ENCODE results near the gene PDZD4. TPM values are rescaled to one million over a fixed set of nuclear protein-coding genes. Genes with fewer than 3 reads are reported as not detected.

PDZD4 gene
- total and polyA plus RNA-seq, 9 of the 15 experiments (the other 6 are each of a cell fraction or from before 2014, with no cell fraction given), result 0.05 to 0.38 (median 0.07) TPM; not detected in 5

DNA sequence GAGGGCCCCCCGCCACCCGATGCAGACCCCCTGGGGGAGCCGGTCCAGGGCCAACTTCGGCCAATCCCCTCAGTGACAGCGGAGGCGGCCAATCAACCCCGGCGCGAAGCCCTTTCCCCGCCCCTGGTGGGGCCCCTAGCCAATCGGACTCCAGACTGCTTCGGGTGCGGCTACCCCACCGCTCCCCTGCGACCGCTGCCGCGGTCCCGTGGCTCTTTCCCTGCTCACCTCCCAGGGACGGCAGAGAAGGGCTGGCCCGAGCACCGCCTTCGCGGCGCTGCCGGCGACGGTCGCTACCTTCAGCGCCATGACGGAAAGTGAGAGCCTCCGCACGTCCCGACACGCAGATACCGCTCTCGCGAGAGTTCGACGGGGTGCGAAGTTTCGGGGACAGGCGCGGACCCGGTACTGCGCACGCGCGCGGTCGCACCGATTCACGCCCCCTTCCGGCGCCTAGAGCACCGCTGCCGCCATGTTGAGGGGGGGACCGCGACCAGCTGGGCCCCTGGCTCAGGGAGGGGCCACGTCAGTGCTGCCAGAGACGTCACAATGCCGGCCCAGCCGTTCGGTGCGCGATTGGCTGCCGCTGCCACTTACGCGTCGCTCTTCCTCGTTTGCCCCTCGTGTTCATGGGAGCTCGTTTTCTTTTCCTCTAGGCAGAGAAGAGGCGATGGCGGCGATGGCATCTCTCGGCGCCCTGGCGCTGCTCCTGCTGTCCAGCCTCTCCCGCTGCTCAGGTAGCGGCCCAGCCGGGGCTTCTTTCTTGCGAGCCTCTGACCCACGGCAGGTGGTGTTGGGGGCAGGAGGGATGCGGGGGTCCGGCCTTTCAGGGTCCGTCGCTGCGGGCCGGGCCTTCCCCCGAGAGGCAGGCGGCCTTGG lies 36.1 kb downstream of the PDZD4 start, which contains the start of the genes IDH3G and SSR4 (continued):
- TF ChIP-seq, protein P1, sequence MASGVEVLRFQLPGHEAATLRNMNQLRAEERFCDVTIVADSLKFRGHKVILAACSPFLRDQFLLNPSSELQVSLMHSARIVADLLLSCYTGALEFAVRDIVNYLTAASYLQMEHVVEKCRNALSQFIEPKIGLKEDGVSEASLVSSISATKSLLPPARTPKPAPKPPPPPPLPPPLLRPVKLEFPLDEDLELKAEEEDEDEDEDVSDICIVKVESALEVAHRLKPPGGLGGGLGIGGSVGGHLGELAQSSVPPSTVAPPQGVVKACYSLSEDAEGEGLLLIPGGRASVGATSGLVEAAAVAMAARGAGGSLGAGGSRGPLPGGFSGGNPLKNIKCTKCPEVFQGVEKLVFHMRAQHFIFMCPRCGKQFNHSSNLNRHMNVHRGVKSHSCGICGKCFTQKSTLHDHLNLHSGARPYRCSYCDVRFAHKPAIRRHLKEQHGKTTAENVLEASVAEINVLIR (CRISPR knock-in tag; IDR thresholded peaks at IDR 0.05), result peak; percentile 75
- peak in 1 of 2 experiments; percentile 48; a peak in 1 of 4 replicates for TF ChIP-seq RCOR1 (IDR thresholded peaks at IDR 0.05; ENCODE audit: borderline replicate concordance in 1 of 2, low read depth in 2 of 2, low read length in 2 of 2)
- TF ChIP-seq SREBF1 (IDR thresholded peaks at IDR 0.05; ENCODE audit: borderline replicate concordance, low read depth, low read length), result no peak
- no peak for TF ChIP-seq TCF7 (IDR thresholded peaks at IDR 0.05; ENCODE audit: borderline replicate concordance)
- TF ChIP-seq CTBP1 (IDR thresholded peaks at IDR 0.05; ENCODE audit: borderline replicate concordance), result peak; percentile 81
- TF ChIP-seq, protein P2, sequence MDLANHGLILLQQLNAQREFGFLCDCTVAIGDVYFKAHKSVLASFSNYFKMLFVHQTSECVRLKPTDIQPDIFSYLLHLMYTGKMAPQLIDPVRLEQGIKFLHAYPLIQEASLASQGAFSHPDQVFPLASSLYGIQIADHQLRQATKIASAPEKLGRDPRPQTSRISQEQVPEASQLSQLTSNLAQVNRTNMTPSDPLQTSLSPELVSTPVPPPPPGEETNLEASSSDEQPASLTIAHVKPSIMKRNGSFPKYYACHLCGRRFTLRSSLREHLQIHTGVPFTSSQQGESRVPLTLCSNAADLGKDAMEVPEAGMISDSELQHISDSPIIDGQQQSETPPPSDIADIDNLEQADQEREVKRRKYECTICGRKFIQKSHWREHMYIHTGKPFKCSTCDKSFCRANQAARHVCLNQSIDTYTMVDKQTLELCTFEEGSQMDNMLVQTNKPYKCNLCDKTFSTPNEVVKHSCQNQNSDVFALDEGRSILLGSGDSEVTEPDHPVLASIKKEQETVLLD (IDR thresholded peaks at IDR 0.05), result peak; percentile 94
- TF ChIP-seq HDAC6 (IDR thresholded peaks at IDR 0.05; ENCODE audit: low read depth, low read length), result no peak
- peak in 1 of 2 experiments; percentile 56; a peak in 1 of 4 replicates for TF ChIP-seq TEAD1 (CRISPR knock-in tag; IDR thresholded peaks at IDR 0.05)
- TF ChIP-seq TAF7 (tag; IDR thresholded peaks at IDR 0.05), result peak; percentile 89
- TF ChIP-seq FOXK2 (conservative IDR thresholded peaks at IDR 0.05 in 1 of 2, IDR thresholded peaks at IDR 0.05 in 1 of 2; ENCODE audit: low read depth in 2 of 2), result peak in 1 of 2 experiments; percentile 72; a peak in 2 of 4 replicates
- peak; percentile 74 for TF ChIP-seq TAF1 (IDR thresholded peaks at IDR 0.05; ENCODE audit: control insufficient read depth, extremely low read depth, insufficient read depth, low read length, severe bottlenecking)
- TF ChIP-seq, protein P3, sequence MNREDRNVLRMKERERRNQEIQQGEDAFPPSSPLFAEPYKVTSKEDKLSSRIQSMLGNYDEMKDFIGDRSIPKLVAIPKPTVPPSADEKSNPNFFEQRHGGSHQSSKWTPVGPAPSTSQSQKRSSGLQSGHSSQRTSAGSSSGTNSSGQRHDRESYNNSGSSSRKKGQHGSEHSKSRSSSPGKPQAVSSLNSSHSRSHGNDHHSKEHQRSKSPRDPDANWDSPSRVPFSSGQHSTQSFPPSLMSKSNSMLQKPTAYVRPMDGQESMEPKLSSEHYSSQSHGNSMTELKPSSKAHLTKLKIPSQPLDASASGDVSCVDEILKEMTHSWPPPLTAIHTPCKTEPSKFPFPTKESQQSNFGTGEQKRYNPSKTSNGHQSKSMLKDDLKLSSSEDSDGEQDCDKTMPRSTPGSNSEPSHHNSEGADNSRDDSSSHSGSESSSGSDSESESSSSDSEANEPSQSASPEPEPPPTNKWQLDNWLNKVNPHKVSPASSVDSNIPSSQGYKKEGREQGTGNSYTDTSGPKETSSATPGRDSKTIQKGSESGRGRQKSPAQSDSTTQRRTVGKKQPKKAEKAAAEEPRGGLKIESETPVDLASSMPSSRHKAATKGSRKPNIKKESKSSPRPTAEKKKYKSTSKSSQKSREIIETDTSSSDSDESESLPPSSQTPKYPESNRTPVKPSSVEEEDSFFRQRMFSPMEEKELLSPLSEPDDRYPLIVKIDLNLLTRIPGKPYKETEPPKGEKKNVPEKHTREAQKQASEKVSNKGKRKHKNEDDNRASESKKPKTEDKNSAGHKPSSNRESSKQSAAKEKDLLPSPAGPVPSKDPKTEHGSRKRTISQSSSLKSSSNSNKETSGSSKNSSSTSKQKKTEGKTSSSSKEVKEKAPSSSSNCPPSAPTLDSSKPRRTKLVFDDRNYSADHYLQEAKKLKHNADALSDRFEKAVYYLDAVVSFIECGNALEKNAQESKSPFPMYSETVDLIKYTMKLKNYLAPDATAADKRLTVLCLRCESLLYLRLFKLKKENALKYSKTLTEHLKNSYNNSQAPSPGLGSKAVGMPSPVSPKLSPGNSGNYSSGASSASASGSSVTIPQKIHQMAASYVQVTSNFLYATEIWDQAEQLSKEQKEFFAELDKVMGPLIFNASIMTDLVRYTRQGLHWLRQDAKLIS (CRISPR knock-in tag; IDR thresholded peaks at IDR 0.05), result no peak
- peak; percentile 84 for TF ChIP-seq MEIS2 (IDR thresholded peaks at IDR 0.05; ENCODE audit: partially characterized antibody)
- peak; percentile 16; the same call in 1 of the 2 replicates for TF ChIP-seq EGR1 (conservative IDR thresholded peaks at IDR 0.05)
- 0 out of 2 replicates have a peak, but pooled peaks have one; percentile 50 for TF ChIP-seq NBN (IDR thresholded peaks at IDR 0.05; ENCODE audit: low read depth)
- peak; percentile 82 for TF ChIP-seq CCNT2 (IDR thresholded peaks at IDR 0.05; ENCODE audit: borderline replicate concordance, extremely low read depth, insufficient read length, low read depth, low read length)
- TF ChIP-seq, protein P4, sequence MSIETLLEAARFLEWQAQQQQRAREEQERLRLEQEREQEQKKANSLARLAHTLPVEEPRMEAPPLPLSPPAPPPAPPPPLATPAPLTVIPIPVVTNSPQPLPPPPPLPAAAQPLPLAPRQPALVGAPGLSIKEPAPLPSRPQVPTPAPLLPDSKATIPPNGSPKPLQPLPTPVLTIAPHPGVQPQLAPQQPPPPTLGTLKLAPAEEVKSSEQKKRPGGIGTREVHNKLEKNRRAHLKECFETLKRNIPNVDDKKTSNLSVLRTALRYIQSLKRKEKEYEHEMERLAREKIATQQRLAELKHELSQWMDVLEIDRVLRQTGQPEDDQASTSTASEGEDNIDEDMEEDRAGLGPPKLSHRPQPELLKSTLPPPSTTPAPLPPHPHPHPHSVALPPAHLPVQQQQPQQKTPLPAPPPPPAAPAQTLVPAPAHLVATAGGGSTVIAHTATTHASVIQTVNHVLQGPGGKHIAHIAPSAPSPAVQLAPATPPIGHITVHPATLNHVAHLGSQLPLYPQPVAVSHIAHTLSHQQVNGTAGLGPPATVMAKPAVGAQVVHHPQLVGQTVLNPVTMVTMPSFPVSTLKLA (conservative IDR thresholded peaks at IDR 0.05), result peak; percentile 85 to 92
- TF ChIP-seq TBP (optimal IDR thresholded peaks at IDR 0.05; ENCODE audit: low read depth, low read length), result peak; percentile 69

Data from K562 (cell line).